Right atrium auricular region (tissue), 2 donors: ENCODE data around the gene TIPARP. TPM values are rescaled to one million over a fixed set of nuclear protein-coding genes. Genes with fewer than 3 reads are reported as not detected.

ENCODE experiments used
- DNase-seq: peaks from one replicate; pipeline ENCODE4 v3.0.0-alpha.2; 2019; ENCODE audit warnings: low spot score
- H3K27ac ChIP-seq, 2 donors: fragments of 200-600 bp; sonication (generic); 1 replicate in 1 of 2; 2 replicates in 1 of 2; pipeline ENCODE4 v1.5.1; 2016 to 2019
- H3K27me3 ChIP-seq, 2 donors: fragments of 200-600 bp; sonication (generic); one replicate each; pipeline versions ENCODE4 v1.5.1 to v1.6.0; 2017 to 2019
- H3K36me3 ChIP-seq: fragments of 200-600 bp; sonication (generic); one replicate; pipeline ENCODE4 v1.5.1; 2016
- H3K4me1 ChIP-seq, 2 donors: fragments of 200-600 bp; sonication (generic); one replicate each; pipeline versions ENCODE4 v1.5.1 to v1.6.0; 2017 to 2019
- H3K4me3 ChIP-seq, 2 donors: fragments of 200-600 bp; sonication (generic); 1 replicate in 1 of 2; 2 replicates in 1 of 2; pipeline ENCODE4 v1.5.1; 2017 to 2019; ENCODE audit warnings: mild to moderate bottlenecking in 1 of 2, moderate library complexity in 1 of 2
- H3K9me3 ChIP-seq, 2 donors: fragments of 200-600 bp; sonication (generic); one replicate each; pipeline ENCODE4 v1.5.1; 2019
- CTCF ChIP-seq, 2 donors: fragments of 200-600 bp; sonication (generic); IDR thresholded peaks; one replicate each; pipeline ENCODE4 v1.5.1; 2019; ENCODE audit warnings: antibody characterized with exemption in 2 of 2
- total RNA-seq, 2 donors: library from RNA; depleted of rRNA; stranded (reverse); fragments of >200 nt; gene quantifications; one replicate each; pipeline ENCODE4 v1.1.0, GENCODE V29; 2016

The TIPARP gene
- total RNA-seq, 2 donors from 2014 or later: 39.9 to 47.2 TPM

- Histone ChIP-seq H3K27me3 (no peaks in the 10 kb centered on the region), H3K4me3 (no peak overlapping the region), H3K4me1 (peaks cover 0 to 21% of the 10 kb centered on the region in 2 donors), H3K27ac (peak overlapping the region; percentile 50 to 63), H3K9me3 (peaks cover 0 to 5% of the 10 kb centered on the region in 2 donors), H3K36me3 (no peaks in the 10 kb centered on the region)
- no peak for TF ChIP-seq CTCF (IDR thresholded peaks at IDR 0.05)
- DNase-seq: no peak
Measured at GRCh38 chr3:156750191-156750873, 75.9 kb downstream of the TIPARP start.

GRCh38 chr3:156750874-156751245 lies 76.5 kb downstream of the TIPARP start:
- Histone ChIP-seq H3K27ac (peak overlapping the region; percentile 50 to 63), H3K36me3 (no peaks in the 10 kb centered on the region), H3K4me3 (peak overlapping the region in 1 of 2 donors; percentile 18), H3K4me1 (peaks cover 0 to 21% of the 10 kb centered on the region in 2 donors), H3K9me3 (peaks cover 0 to 5% of the 10 kb centered on the region in 2 donors), H3K27me3 (no peaks in the 10 kb centered on the region)
- TF ChIP-seq CTCF (IDR thresholded peaks at IDR 0.05): no peak
- DNase-seq: no peak

GRCh38 chr3:156751461-156752025 lies 77.2 kb downstream of the TIPARP start:
- DNase-seq: peak; percentile 82
- no peak for TF ChIP-seq CTCF (IDR thresholded peaks at IDR 0.05)
- H3K4me1 ChIP-seq: peaks cover 0 to 21% of the 10 kb centered on the region in 2 donors
- H3K4me3 ChIP-seq: peak overlapping the region in 1 of 2 donors; percentile 18
- H3K36me3 ChIP-seq: no peaks in the 10 kb centered on the region
- H3K9me3 ChIP-seq: peaks cover 0 to 5% of the 10 kb centered on the region in 2 donors
- peak overlapping the region; percentile 47 to 63 for H3K27ac ChIP-seq
- no peaks in the 10 kb centered on the region for H3K27me3 ChIP-seq

Other genes starting within 250 kb of the TIPARP start
- gene SSR3, start 119.5 kb upstream of the TIPARP start, total RNA-seq: 100 to 1,000 TPM; 109 TPM
- gene LEKR1, start 151.8 kb downstream of the TIPARP start, total RNA-seq: under 1 TPM; 0.20 to 0.70 TPM